K562 (cell line): ENCODE data around the gene GNRH2. TPM values are rescaled to one million over a fixed set of nuclear protein-coding genes. Genes with fewer than 3 reads are reported as not detected.

ENCODE experiments used
- ATAC-seq: fragments of 200-7000 bp; cut with Tn5 transposase; 3 replicates; pipeline ENCODE4 v1.9.1; 2020; ENCODE audit warnings: moderate library complexity
- BruUV-seq: library from RNA; stranded (reverse); fragments of 400-500 nt; replicated peaks from 2 replicates; lab custom pipeline; 2021; lab: Mats Ljungman, UMichigan
- CTCF ChIA-PET: fragments of 300-600 bp; formaldehyde crosslinking; extraction: SDS; loops from one replicate; lab custom pipeline; 2021; ENCODE audit warnings: low intra/inter-chr PET ratio; lab: Yijun Ruan, JAX
- POLR2A ChIA-PET: fragments of 300-600, 350-650 bp; sonication (Branson Sonifier 250); formaldehyde crosslinking; extraction: SDS; loops from one replicate; lab custom pipeline; 2021; ENCODE audit warnings: antibody characterized with exemption, inconsistent platforms; lab: Yijun Ruan, JAX
- DNase-seq, 4 experiments: peaks; one replicate each; pipeline versions ENCODE4 v3.0.0 to v3.0.0-alpha.2; 2011 to 2018; ENCODE audit warnings: low spot score in 3 of 4, mixed read lengths in 3 of 4; ENCODE audit errors: extremely low read depth in 1 of 4
- FAIRE-seq: peaks from 2 replicates; lab custom pipeline; 2011; peaks lifted over from hg19 to GRCh38; lab: Jason Lieb, UNC
- H2AFZ ChIP-seq: 2 replicates; pipeline ENCODE4 v1.6.0; 2011; ENCODE audit warnings: low read depth, low read length, control low read depth, inconsistent platforms
- H3K27ac ChIP-seq: fragments of 200-600 bp; 3 replicates; pipeline ENCODE4 v1.8.0; 2011; ENCODE audit warnings: low read depth, mild to moderate bottlenecking, control low read depth, inconsistent platforms, low read length, moderate library complexity, mixed read lengths; ENCODE audit errors: extremely low read depth
- H3K27me3 ChIP-seq, 2 experiments: fragments of 300-600 bp in 1 of 2; 2 replicates in 1 of 2; 3 replicates in 1 of 2; pipeline versions ENCODE4 v1.6.0 to v1.8.0; 2011; ENCODE audit warnings: inconsistent platforms in 2 of 2, low read length in 2 of 2, mild to moderate bottlenecking in 1 of 2, mixed read lengths in 1 of 2, moderate library complexity in 1 of 2; ENCODE audit not compliant: control insufficient read depth in 2 of 2, insufficient read depth in 2 of 2
- H3K36me3 ChIP-seq: fragments of 300-600 bp; 3 replicates; pipeline ENCODE4 v1.8.0; 2011; ENCODE audit warnings: mild to moderate bottlenecking, low read length, inconsistent platforms; ENCODE audit not compliant: control insufficient read depth, insufficient read depth
- H3K4me1 ChIP-seq, 2 experiments: fragments of 200-600 bp in 1 of 2; replicated peaks in 1 of 2; 2 replicates in 1 of 2; 3 replicates in 1 of 2; pipeline versions ENCODE4 v1.5.1 to v1.8.0; 2011; ENCODE audit warnings: inconsistent platforms in 2 of 2, low read length in 2 of 2, mild to moderate bottlenecking in 1 of 2, mixed read lengths in 1 of 2, moderate library complexity in 1 of 2; ENCODE audit not compliant: control insufficient read depth in 2 of 2, insufficient read depth in 2 of 2
- H3K4me2 ChIP-seq: 2 replicates; pipeline ENCODE4 v1.6.1; 2011; ENCODE audit warnings: low read length, control low read depth, inconsistent platforms, mixed read lengths; ENCODE audit not compliant: insufficient read depth
- H3K4me3 ChIP-seq: fragments of 200-600 bp; sonication (generic), shearing (Covaris generic); 2 replicates; pipeline ENCODE4 v1.5.1; 2016; ENCODE audit warnings: control low read depth, inconsistent platforms
- H3K79me2 ChIP-seq: fragments of 200-600 bp; 3 replicates; pipeline ENCODE4 v1.8.0; 2011; ENCODE audit warnings: low read length, inconsistent platforms; ENCODE audit not compliant: control insufficient read depth, insufficient read depth
- H3K9ac ChIP-seq, 2 experiments: 2 replicates each; pipeline versions ENCODE4 v1.6.0 to v1.6.1; 2011; ENCODE audit warnings: low read depth in 2 of 2, low read length in 2 of 2, control low read depth in 1 of 2, inconsistent platforms in 1 of 2, mild to moderate bottlenecking in 1 of 2, mixed read lengths in 1 of 2; ENCODE audit not compliant: insufficient read depth in 1 of 2
- H3K9me1 ChIP-seq: one replicate; pipeline ENCODE4 v1.6.0; 2011; ENCODE audit warnings: inconsistent platforms, mild to moderate bottlenecking, low read length, moderate library complexity; ENCODE audit not compliant: control insufficient read depth, insufficient read depth
- H3K9me3 ChIP-seq: replicated peaks from 2 replicates; pipeline ENCODE4 v1.5.1; 2011; ENCODE audit warnings: low read depth, low read length, inconsistent platforms; ENCODE audit not compliant: control insufficient read depth, insufficient read depth
- H4K20me1 ChIP-seq: replicated peaks from 2 replicates; pipeline ENCODE4 v1.6.1; 2011; ENCODE audit warnings: low read length, inconsistent platforms, mixed read lengths; ENCODE audit not compliant: control insufficient read depth, insufficient read depth
- DMBX1 ChIP-seq: fragments of 250-450 bp; sonication (Bioruptor Pico); IDR thresholded peaks from 2 replicates; pipeline ENCODE4 v1.8.0; 2022; ENCODE audit warnings: inconsistent platforms, mild to moderate bottlenecking, moderate library complexity, borderline replicate concordance
- GABPA ChIP-seq: fragments of 200-800 bp; sonication (Bioruptor generic); conservative IDR thresholded peaks from 2 replicates; pipeline ENCODE4 v1.6.1; 2016; ENCODE audit warnings: low read depth, missing genetic modification characterization, missing compliant biosample characterization
- ILF3 ChIP-seq: fragments of 450-650 bp; IDR thresholded peaks from 2 replicates; pipeline ENCODE4 v1.6.1; 2018; ENCODE audit warnings: antibody characterized with exemption, mild to moderate bottlenecking, moderate library complexity, borderline replicate concordance
- IRF1 ChIP-seq: sonication (generic); formaldehyde crosslinking; IDR thresholded peaks from 2 replicates; pipeline ENCODE4 v1.8.0; 2022; ENCODE audit warnings: missing genetic modification reagents, mild to moderate bottlenecking, borderline replicate concordance
- JUNB ChIP-seq: fragments of 450-650 bp; formaldehyde crosslinking; conservative IDR thresholded peaks from 2 replicates; pipeline ENCODE4 v1.4.0; 2020; ENCODE audit warnings: mild to moderate bottlenecking
- KLF16 ChIP-seq: IDR thresholded peaks from 2 replicates; pipeline ENCODE4 v1.6.1; 2016; ENCODE audit warnings: antibody characterized with exemption
- MBD1 ChIP-seq: fragments of 250-450 bp; sonication (Bioruptor Pico); IDR thresholded peaks from 2 replicates; pipeline ENCODE4 v1.8.0; 2022; ENCODE audit warnings: inconsistent platforms
- NFE2L1 ChIP-seq: fragments of 450-650 bp; IDR thresholded peaks from 2 replicates; pipeline ENCODE4 v1.6.1; 2016; ENCODE audit warnings: missing genetic modification characterization, low read depth, mild to moderate bottlenecking, missing compliant biosample characterization, moderate library complexity, borderline replicate concordance
- RBBP5 ChIP-seq: fragments of 200-600 bp; sonication (generic); IDR thresholded peaks from 2 replicates; pipeline ENCODE4 v1.6.1; 2012; ENCODE audit warnings: borderline replicate concordance, mild to moderate bottlenecking, low read length, control low read depth, inconsistent platforms; ENCODE audit not compliant: insufficient read depth, poor library complexity, severe bottlenecking
- TAF1 ChIP-seq: IDR thresholded peaks from 2 replicates; pipeline ENCODE4 v1.6.1; 2011; ENCODE audit warnings: mild to moderate bottlenecking, low read length, moderate library complexity; ENCODE audit not compliant: insufficient read depth, control insufficient read depth, severe bottlenecking; ENCODE audit errors: extremely low read depth
- TAF15 ChIP-seq: fragments of 200-400 bp; formaldehyde crosslinking; IDR thresholded peaks from 2 replicates; pipeline ENCODE4 v1.6.1; 2017; ENCODE audit warnings: mild to moderate bottlenecking, low read depth, low read length, moderate library complexity
- TEAD2 ChIP-seq: fragments of 450-650 bp; IDR thresholded peaks from 2 replicates; pipeline ENCODE4 v1.6.1; 2016; ENCODE audit warnings: missing genetic modification characterization, control low read depth, missing compliant biosample characterization
- ZNF431 ChIP-seq: sonication (generic); formaldehyde crosslinking; IDR thresholded peaks from 2 replicates; pipeline ENCODE4 v1.8.0; 2022; ENCODE audit warnings: mild to moderate bottlenecking, missing genetic modification reagents
- WGBS: fragments of 100-300 bp; shearing (Covaris generic); methylation state at CpG from one replicate; pipeline ENCODE4 v1.1.6; 2016; ENCODE audit warnings: low coverage, mixed read lengths; ENCODE audit not compliant: insufficient coverage; ENCODE audit errors: missing lambda C conversion rate; 5-methylcytosine and 5-hydroxymethylcytosine counted together
- in situ Hi-C: fragments of 300-500 bp; cut with MboI; formaldehyde crosslinking; loops from 4 replicates; pipeline ENCODE4 v1.15.0; 2018; ENCODE audit warnings: inconsistent platforms, mixed read lengths
- intact Hi-C: fragments of 100-400 bp; cut with micrococcal nuclease; formaldehyde crosslinking; loops from 2 replicates; pipeline ENCODE4 v1.14.2; 2022
- polyA plus RNA-seq, 8 experiments: library from polyadenylated mRNA; depleted of rRNA in 4 of 8; stranded (reverse) in 5 of 8; unstranded in 3 of 8; fragments of >200 nt; fragmentation: Nextera tagmentation in 2 of 8; fragmentation: Illumina TruSeq in 1 of 8; extraction: Ambion mirVana in 2 of 8; extraction: Trizol in 1 of 8; gene quantifications; 2 replicates each; pipeline versions ENCODE4 v1.2.1 to v1.2.3, GENCODE V29; 2011 to 2014; ENCODE audit warnings: inconsistent platforms in 1 of 8, missing spikeins in 1 of 8
- total RNA-seq, 7 experiments: library from RNA; depleted of rRNA in 6 of 7; stranded (reverse); fragments of >200 nt in 6 of 7; fragmentation: Illumina TruSeq in 2 of 7; extraction: Trizol in 2 of 7; gene quantifications; 2 replicates each; pipeline versions ENCODE4 v1.2.1 to v1.2.3, GENCODE V29; 2011 to 2021; ENCODE audit warnings: low replicate concordance in 1 of 7
- TF ChIP-seq, protein P1 (sequence below): fragments of 450-650 bp; IDR thresholded peaks from 2 replicates; pipeline ENCODE4 v1.7.1; 2018; ENCODE audit warnings: mild to moderate bottlenecking, low read depth; ENCODE audit not compliant: partially characterized antibody
- TF ChIP-seq, protein P2 (sequence below): sonication (generic); IDR thresholded peaks from 2 replicates; pipeline ENCODE4 v1.6.1; 2016

GNRH2 gene
- total and polyA plus RNA-seq, 9 of the 15 experiments (the other 6 are each of a cell fraction or from before 2014, with no cell fraction given), result 0.11 to 0.50 (median 0.24) TPM; not detected in 5

DNA sequence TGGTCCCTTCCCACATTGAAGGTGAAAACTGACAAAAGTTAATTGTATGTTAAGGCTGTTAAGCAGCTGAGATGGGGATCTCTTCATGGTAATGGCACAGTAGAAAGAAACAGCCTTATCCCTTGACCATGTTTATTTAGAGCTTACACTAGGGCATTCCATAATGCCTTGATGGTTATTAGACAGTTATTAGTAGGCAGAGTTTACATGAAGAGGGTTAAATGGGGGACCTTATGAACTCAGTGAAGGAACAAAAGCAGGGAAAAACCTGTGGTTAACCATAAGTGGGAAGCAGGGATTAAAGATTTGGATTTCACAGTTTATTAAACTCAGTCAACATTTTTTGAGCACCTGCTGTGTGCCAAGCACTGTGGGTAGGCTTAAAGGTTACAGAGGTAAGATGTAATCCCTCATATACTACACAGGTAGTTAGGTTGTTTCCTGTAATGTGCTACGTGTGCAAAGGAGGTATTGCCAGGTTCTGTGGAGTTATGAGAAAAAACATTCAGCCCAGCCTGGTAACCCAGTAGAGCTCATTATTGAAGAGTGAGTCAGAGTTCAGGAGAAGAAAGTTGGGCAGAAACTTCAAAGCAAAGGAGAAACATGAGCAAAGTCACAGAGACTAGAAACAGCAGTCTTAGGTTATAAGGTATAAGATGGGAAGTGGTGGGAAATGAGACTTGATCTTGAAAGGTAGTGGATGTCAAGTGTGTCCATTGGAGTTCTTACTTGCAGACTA, 32.3 kb upstream of the GNRH2 start:
- WGBS, result 100% methylated on average over 1 of the region's 1 CpG
- no peaks in the 10 kb centered on the region for H3K27me3 ChIP-seq
- intact Hi-C loops (no loop called here), in situ Hi-C loops (no loop called here)
- no peaks in the 10 kb centered on the region for H3K9me1 ChIP-seq
- no peaks in the 10 kb centered on the region for H3K79me2 ChIP-seq
- H3K4me3 ChIP-seq, result no peak overlapping the region
- FAIRE-seq (no peak), ATAC-seq (no peak), DNase-seq (no peak)
- POLR2A ChIA-PET, result no interaction called here
- H3K4me2 ChIP-seq, result no peak overlapping the region
- CTCF ChIA-PET, result no interaction called here
- no peaks in the 10 kb centered on the region for H3K4me1 ChIP-seq
- no peak overlapping the region for H3K9ac ChIP-seq
- no peaks in the 10 kb centered on the region for H3K9me3 ChIP-seq
- H3K27ac ChIP-seq, result no peak overlapping the region
- H4K20me1 ChIP-seq, result no peaks in the 10 kb centered on the region; the same call in 1 of the 2 replicates
- H2AFZ ChIP-seq, result no peak overlapping the region
- H3K36me3 ChIP-seq, result peaks cover 52% of the 10 kb centered on the region; the same call in 1 of the 3 replicates
- no TSS peak for BruUV-seq
- TF ChIP-seq, protein P1, sequence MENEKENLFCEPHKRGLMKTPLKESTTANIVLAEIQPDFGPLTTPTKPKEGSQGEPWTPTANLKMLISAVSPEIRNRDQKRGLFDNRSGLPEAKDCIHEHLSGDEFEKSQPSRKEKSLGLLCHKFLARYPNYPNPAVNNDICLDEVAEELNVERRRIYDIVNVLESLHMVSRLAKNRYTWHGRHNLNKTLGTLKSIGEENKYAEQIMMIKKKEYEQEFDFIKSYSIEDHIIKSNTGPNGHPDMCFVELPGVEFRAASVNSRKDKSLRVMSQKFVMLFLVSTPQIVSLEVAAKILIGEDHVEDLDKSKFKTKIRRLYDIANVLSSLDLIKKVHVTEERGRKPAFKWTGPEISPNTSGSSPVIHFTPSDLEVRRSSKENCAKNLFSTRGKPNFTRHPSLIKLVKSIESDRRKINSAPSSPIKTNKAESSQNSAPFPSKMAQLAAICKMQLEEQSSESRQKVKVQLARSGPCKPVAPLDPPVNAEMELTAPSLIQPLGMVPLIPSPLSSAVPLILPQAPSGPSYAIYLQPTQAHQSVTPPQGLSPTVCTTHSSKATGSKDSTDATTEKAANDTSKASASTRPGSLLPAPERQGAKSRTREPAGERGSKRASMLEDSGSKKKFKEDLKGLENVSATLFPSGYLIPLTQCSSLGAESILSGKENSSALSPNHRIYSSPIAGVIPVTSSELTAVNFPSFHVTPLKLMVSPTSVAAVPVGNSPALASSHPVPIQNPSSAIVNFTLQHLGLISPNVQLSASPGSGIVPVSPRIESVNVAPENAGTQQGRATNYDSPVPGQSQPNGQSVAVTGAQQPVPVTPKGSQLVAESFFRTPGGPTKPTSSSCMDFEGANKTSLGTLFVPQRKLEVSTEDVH, result no peak
- TF ChIP-seq GABPA (no peak), ZNF431 (no peak), TAF15 (no peak), KLF16 (no peak), RBBP5 (no peak), JUNB (CRISPR knock-in tag) (no peak), MBD1 (no peak), TEAD2 (no peak), TAF1 (no peak), ILF3 (no peak), DMBX1 (no peak), IRF1 (CRISPR knock-in tag) (no peak), NFE2L1 (tag) (no peak)
- TF ChIP-seq, protein P2, sequence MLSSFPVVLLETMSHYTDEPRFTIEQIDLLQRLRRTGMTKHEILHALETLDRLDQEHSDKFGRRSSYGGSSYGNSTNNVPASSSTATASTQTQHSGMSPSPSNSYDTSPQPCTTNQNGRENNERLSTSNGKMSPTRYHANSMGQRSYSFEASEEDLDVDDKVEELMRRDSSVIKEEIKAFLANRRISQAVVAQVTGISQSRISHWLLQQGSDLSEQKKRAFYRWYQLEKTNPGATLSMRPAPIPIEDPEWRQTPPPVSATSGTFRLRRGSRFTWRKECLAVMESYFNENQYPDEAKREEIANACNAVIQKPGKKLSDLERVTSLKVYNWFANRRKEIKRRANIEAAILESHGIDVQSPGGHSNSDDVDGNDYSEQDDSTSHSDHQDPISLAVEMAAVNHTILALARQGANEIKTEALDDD, result no peak
